ENCODE measurements around the gene MRPL10. TPM values are rescaled to one million over a fixed set of nuclear protein-coding genes. Genes with fewer than 3 reads are reported as not detected.

The MRPL10 gene
- total and polyA plus RNA-seq, 4 donors = 18.4 to 38.3 (median 30.3) TPM

DNA sequence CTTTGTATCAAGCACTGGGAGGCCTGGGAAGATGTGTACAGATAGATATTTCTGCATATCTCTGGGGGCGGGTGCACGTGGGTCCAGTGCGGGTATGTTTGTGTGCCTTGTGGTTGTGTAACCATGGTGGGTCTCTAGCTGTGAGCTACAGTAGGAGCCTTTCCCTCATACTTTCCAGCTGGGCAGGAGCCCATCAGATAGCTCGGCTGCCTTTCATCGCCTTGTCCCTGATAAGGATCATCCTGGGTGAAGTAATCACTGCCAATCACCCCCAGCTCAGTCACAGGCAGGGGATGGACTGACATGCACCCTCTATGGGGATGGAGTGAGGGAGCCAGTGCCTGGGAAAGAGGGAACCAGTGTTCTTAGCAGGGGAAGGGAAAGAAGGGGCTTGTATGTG lies 12.9 kb upstream of the MRPL10 start:
- H3K36me3 ChIP-seq (ENCODE audit: control insufficient read depth in 4 of 4, insufficient read depth in 4 of 4, low read length in 4 of 4) = no peaks in the 10 kb centered on the region
- peaks cover 0 to 80% (median 23%) of the 10 kb centered on the region in 5 donors for H3K4me1 ChIP-seq (ENCODE audit: control insufficient read depth in 5 of 5, insufficient read depth in 5 of 5, low read length in 5 of 5)
- H3K27me3 ChIP-seq (ENCODE audit: control insufficient read depth in 3 of 3, insufficient read depth in 3 of 3, low read length in 2 of 3) = peaks cover 2 to 25% (median 19%) of the 10 kb centered on the region in 3 donors

DNA sequence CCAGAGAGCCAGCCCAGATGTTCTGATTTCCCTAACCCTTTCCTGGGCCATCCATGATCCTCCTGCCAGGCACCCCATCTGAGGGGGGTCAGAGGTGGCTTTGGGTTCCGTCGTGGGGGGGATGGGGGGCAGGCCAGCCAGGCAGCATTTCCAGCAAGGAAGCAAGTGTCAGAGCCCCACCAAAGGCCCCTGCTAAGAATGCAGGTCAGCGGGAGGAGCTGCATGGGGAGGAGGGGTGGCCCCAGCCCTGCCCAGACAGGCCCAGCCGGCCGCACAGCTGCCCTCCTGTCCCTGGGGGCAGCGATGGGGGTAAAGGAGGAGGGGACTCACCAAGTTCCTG lies 12.0 kb upstream of the MRPL10 start:
- Histone ChIP-seq H3K36me3 (ENCODE audit: control insufficient read depth in 4 of 4, insufficient read depth in 4 of 4, low read length in 4 of 4) (peaks cover 0 to 8% (median 3%) of the 10 kb centered on the region in 4 donors), H3K27ac (ENCODE audit: low read depth in 1 of 2, low read length in 1 of 2) (no peak overlapping the region), H3K4me3 (no peak overlapping the region), H3K4me1 (ENCODE audit: control insufficient read depth in 5 of 5, insufficient read depth in 5 of 5, low read length in 5 of 5) (peaks cover 0 to 80% (median 23%) of the 10 kb centered on the region in 5 donors), H3K27me3 (ENCODE audit: control insufficient read depth in 3 of 3, insufficient read depth in 3 of 3, low read length in 2 of 3) (peaks cover 0 to 17% (median 10%) of the 10 kb centered on the region in 3 donors), H3K9ac (ENCODE audit: insufficient read depth in 1 of 2, low read length in 2 of 2) (no peak overlapping the region), H3K9me3 (ENCODE audit: control insufficient read depth in 4 of 4, insufficient read depth in 3 of 4, low read length in 3 of 4) (no peaks in the 10 kb centered on the region)
- TF ChIP-seq, protein P1, sequence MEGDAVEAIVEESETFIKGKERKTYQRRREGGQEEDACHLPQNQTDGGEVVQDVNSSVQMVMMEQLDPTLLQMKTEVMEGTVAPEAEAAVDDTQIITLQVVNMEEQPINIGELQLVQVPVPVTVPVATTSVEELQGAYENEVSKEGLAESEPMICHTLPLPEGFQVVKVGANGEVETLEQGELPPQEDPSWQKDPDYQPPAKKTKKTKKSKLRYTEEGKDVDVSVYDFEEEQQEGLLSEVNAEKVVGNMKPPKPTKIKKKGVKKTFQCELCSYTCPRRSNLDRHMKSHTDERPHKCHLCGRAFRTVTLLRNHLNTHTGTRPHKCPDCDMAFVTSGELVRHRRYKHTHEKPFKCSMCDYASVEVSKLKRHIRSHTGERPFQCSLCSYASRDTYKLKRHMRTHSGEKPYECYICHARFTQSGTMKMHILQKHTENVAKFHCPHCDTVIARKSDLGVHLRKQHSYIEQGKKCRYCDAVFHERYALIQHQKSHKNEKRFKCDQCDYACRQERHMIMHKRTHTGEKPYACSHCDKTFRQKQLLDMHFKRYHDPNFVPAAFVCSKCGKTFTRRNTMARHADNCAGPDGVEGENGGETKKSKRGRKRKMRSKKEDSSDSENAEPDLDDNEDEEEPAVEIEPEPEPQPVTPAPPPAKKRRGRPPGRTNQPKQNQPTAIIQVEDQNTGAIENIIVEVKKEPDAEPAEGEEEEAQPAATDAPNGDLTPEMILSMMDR (IDR thresholded peaks at IDR 0.05; ENCODE audit: control extremely low read depth, extremely low read depth) = no peak
- ATAC-seq (ENCODE audit: insufficient read depth, low FRiP score) (no peak), DNase-seq (no peak)
- 35 to 45% methylated on average over 6 of the region's 6 CpGs for WGBS, 2 donors

More for the DNA sequence above, 12.9 kb upstream of the MRPL10 start:
- Histone ChIP-seq H3K9me3 (ENCODE audit: control insufficient read depth in 4 of 4, insufficient read depth in 3 of 4, low read length in 3 of 4) (no peaks in the 10 kb centered on the region), H3K4me3 (no peak overlapping the region), H3K27ac (ENCODE audit: low read depth in 1 of 2, low read length in 1 of 2) (no peak overlapping the region), H3K9ac (ENCODE audit: insufficient read depth in 1 of 2, low read length in 2 of 2) (no peak overlapping the region)
- DNase-seq (peak; percentile 47 to 73 (median 52)), ATAC-seq (ENCODE audit: insufficient read depth, low FRiP score) (no peak)
- 58 to 76% methylated on average over 5 of the region's 5 CpGs for WGBS, 2 donors
- TF ChIP-seq, protein P1 (IDR thresholded peaks at IDR 0.05; ENCODE audit: control extremely low read depth, extremely low read depth) = no peak

DNA sequence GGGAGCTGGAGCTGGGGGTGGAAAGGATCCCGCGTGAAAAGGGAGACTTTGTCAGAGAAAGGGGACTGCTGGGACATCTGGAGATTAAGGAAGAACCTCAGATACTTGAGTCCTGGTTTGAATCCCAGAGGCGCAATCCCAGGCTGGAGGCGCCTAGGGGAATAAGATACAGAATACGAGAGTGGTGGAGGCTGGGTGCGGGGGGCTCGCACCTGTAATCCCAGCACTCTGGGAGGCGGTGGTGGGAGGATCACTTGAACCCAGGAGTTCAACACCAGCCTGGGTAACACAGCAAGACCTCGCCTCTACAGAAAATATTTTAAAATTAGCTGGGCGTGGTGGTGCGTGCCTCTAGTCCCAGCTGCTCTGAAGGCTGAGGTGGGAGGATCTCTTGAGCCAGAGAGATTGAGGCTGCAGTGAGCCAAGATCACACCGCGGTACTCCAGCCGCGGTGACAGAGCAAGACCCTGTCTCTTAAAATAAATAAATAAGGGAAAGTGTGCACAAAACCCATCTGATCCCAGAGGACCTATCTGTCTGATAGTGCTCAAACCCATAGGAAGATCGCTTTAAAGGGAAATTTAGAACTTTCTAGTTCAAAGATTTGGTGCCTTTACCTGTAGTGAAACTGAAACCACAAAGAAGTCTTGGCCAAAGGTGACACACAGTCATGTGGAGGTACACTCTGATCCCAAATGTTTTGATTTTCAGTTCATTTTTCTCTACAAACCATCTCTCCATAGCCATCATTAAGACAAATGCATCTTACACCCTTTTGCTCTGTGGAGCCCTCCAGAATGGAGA lies 10.3 kb upstream of the MRPL10 start:
- Histone ChIP-seq H3K4me1 (ENCODE audit: control insufficient read depth in 5 of 5, insufficient read depth in 5 of 5, low read length in 5 of 5) (peaks cover 0 to 64% (median 23%) of the 10 kb centered on the region in 5 donors), H3K27me3 (ENCODE audit: control insufficient read depth in 3 of 3, insufficient read depth in 3 of 3, low read length in 2 of 3) (peaks cover 0 to 7% (median 5%) of the 10 kb centered on the region in 3 donors), H3K9me3 (ENCODE audit: control insufficient read depth in 4 of 4, insufficient read depth in 3 of 4, low read length in 3 of 4) (no peaks in the 10 kb centered on the region), H3K4me3 (no peak overlapping the region), H3K36me3 (ENCODE audit: control insufficient read depth in 4 of 4, insufficient read depth in 4 of 4, low read length in 4 of 4) (peaks cover 0 to 13% (median 6%) of the 10 kb centered on the region in 4 donors), H3K27ac (ENCODE audit: low read depth in 1 of 2, low read length in 1 of 2) (peak overlapping the region in 1 of 2 donors; percentile 17), H3K9ac (ENCODE audit: insufficient read depth in 1 of 2, low read length in 2 of 2) (peak overlapping the region in 1 of 2 donors; percentile 35)
- WGBS, 2 donors = 70 to 72% methylated on average over 16 of the region's 16 CpGs
- DNase-seq (no peak), ATAC-seq (ENCODE audit: insufficient read depth, low FRiP score) (no peak)
- TF ChIP-seq, protein P1 (IDR thresholded peaks at IDR 0.05; ENCODE audit: control extremely low read depth, extremely low read depth) = no peak
